Mucosa of rectum (tissue), 2 donors: ENCODE results near the gene U2SURP.

Source experiments
- H3K27ac ChIP-seq, 2 donors: one replicate each; pipeline ENCODE4 v1.7.0; 2013; ENCODE audit warnings: inconsistent platforms in 2 of 2, low read depth in 2 of 2, low read length in 2 of 2
- H3K27me3 ChIP-seq, 2 donors: one replicate each; pipeline ENCODE4 v1.7.0; 2013; ENCODE audit warnings: low read length in 2 of 2; ENCODE audit not compliant: control insufficient read depth in 2 of 2, insufficient read depth in 2 of 2
- H3K36me3 ChIP-seq, 2 donors: one replicate each; pipeline ENCODE4 v1.7.0; 2013; ENCODE audit warnings: low read length in 2 of 2; ENCODE audit not compliant: control insufficient read depth in 2 of 2, insufficient read depth in 2 of 2
- H3K4me1 ChIP-seq, 2 donors: one replicate each; pipeline ENCODE4 v1.7.0; 2013; ENCODE audit warnings: low read length in 2 of 2, mild to moderate bottlenecking in 1 of 2; ENCODE audit not compliant: control insufficient read depth in 2 of 2, insufficient read depth in 2 of 2
- H3K4me3 ChIP-seq, 2 donors: one replicate each; pipeline ENCODE4 v1.7.0; 2013; ENCODE audit warnings: low read length in 2 of 2
- H3K9ac ChIP-seq, 2 donors: one replicate each; pipeline ENCODE4 v1.7.0; 2013; ENCODE audit warnings: low read length in 2 of 2, low read depth in 1 of 2, mild to moderate bottlenecking in 1 of 2
- H3K9me3 ChIP-seq, 2 donors: one replicate each; pipeline ENCODE4 v1.7.0; 2013; ENCODE audit warnings: low read length in 2 of 2; ENCODE audit not compliant: control insufficient read depth in 2 of 2
- donor health status: healthy.
- donor health status: Normal muscosa, but diverticular disease.

Gene U2SURP

GRCh38 chr3:143095813-143096212 is 94.4 kb downstream of the U2SURP start:
- no peak overlapping the region for H3K27ac ChIP-seq
- no peak overlapping the region for H3K4me3 ChIP-seq
- no peak overlapping the region for H3K9ac ChIP-seq
- no peaks in the 10 kb centered on the region for H3K4me1 ChIP-seq
- H3K27me3 ChIP-seq: no peaks in the 10 kb centered on the region
- H3K9me3 ChIP-seq: peaks cover 0 to 2% of the 10 kb centered on the region in 2 donors
- H3K36me3 ChIP-seq: no peaks in the 10 kb centered on the region

- no peak overlapping the region for H3K9ac ChIP-seq
- H3K36me3 ChIP-seq: no peaks in the 10 kb centered on the region
- no peaks in the 10 kb centered on the region for H3K27me3 ChIP-seq
- no peak overlapping the region for H3K27ac ChIP-seq
- no peak overlapping the region for H3K4me3 ChIP-seq
- H3K9me3 ChIP-seq: peaks cover 0 to 2% of the 10 kb centered on the region in 2 donors
- H3K4me1 ChIP-seq: no peaks in the 10 kb centered on the region
Observed at GRCh38 chr3:143098032-143098764, 96.8 kb downstream of the U2SURP start.

GRCh38 chr3:143099210-143099609 is 97.8 kb downstream of the U2SURP start:
- Histone ChIP-seq H3K27me3 (no peaks in the 10 kb centered on the region), H3K4me3 (no peak overlapping the region), H3K4me1 (no peaks in the 10 kb centered on the region), H3K9me3 (peaks cover 0 to 2% of the 10 kb centered on the region in 2 donors), H3K36me3 (no peaks in the 10 kb centered on the region), H3K9ac (no peak overlapping the region), H3K27ac (no peak overlapping the region)

- Histone ChIP-seq H3K9ac (no peak overlapping the region), H3K27ac (no peak overlapping the region), H3K4me1 (no peaks in the 10 kb centered on the region), H3K9me3 (peaks cover 0 to 2% of the 10 kb centered on the region in 2 donors), H3K27me3 (no peaks in the 10 kb centered on the region), H3K36me3 (no peaks in the 10 kb centered on the region), H3K4me3 (no peak overlapping the region)
Observed at GRCh38 chr3:143099690-143100089, 98.3 kb downstream of the U2SURP start.

- H3K27ac ChIP-seq: no peak overlapping the region
- H3K4me1 ChIP-seq: no peaks in the 10 kb centered on the region
- no peak overlapping the region for H3K4me3 ChIP-seq
- peaks cover 5 to 7% of the 10 kb centered on the region in 2 donors for H3K9me3 ChIP-seq
- no peak overlapping the region for H3K9ac ChIP-seq
- H3K36me3 ChIP-seq: no peaks in the 10 kb centered on the region
- no peaks in the 10 kb centered on the region for H3K27me3 ChIP-seq
Observed at GRCh38 chr3:143100451-143100850, 99.1 kb downstream of the U2SURP start.

GRCh38 chr3:143101792-143102381 is 100.5 kb downstream of the U2SURP start:
- no peak overlapping the region for H3K4me3 ChIP-seq

GRCh38 chr3:143103652-143104051 is 102.3 kb downstream of the U2SURP start:
- Histone ChIP-seq H3K9ac (no peak overlapping the region), H3K27ac (no peak overlapping the region), H3K36me3 (no peaks in the 10 kb centered on the region), H3K27me3 (no peaks in the 10 kb centered on the region), H3K4me3 (no peak overlapping the region), H3K4me1 (no peaks in the 10 kb centered on the region), H3K9me3 (peaks cover 5 to 7% of the 10 kb centered on the region in 2 donors)

More at GRCh38 chr3:143101792-143102381, 100.5 kb downstream of the U2SURP start:
- Histone ChIP-seq H3K4me1 (no peaks in the 10 kb centered on the region), H3K9ac (no peak overlapping the region), H3K9me3 (peaks cover 5 to 8% of the 10 kb centered on the region in 2 donors), H3K36me3 (no peaks in the 10 kb centered on the region), H3K27ac (no peak overlapping the region), H3K27me3 (no peaks in the 10 kb centered on the region)

- H3K27ac ChIP-seq: no peak overlapping the region
- no peaks in the 10 kb centered on the region for H3K4me1 ChIP-seq
- H3K36me3 ChIP-seq: no peaks in the 10 kb centered on the region
- H3K27me3 ChIP-seq: no peaks in the 10 kb centered on the region
- H3K9me3 ChIP-seq: peaks cover 5 to 7% of the 10 kb centered on the region in 2 donors
- H3K4me3 ChIP-seq: no peak overlapping the region
- H3K9ac ChIP-seq: no peak overlapping the region
Observed at GRCh38 chr3:143105170-143105569, 103.8 kb downstream of the U2SURP start.

GRCh38 chr3:143109861-143110260 is 108.5 kb downstream of the U2SURP start:
- no peak overlapping the region for H3K4me3 ChIP-seq
- H3K4me1 ChIP-seq: no peaks in the 10 kb centered on the region
- H3K9ac ChIP-seq: no peak overlapping the region
- peaks cover 5 to 7% of the 10 kb centered on the region in 2 donors for H3K9me3 ChIP-seq
- H3K27me3 ChIP-seq: no peaks in the 10 kb centered on the region
- H3K27ac ChIP-seq: no peak overlapping the region
- no peaks in the 10 kb centered on the region for H3K36me3 ChIP-seq
